ENCODE measurements around the gene TRABD2B.

TRABD2B gene

DNA sequence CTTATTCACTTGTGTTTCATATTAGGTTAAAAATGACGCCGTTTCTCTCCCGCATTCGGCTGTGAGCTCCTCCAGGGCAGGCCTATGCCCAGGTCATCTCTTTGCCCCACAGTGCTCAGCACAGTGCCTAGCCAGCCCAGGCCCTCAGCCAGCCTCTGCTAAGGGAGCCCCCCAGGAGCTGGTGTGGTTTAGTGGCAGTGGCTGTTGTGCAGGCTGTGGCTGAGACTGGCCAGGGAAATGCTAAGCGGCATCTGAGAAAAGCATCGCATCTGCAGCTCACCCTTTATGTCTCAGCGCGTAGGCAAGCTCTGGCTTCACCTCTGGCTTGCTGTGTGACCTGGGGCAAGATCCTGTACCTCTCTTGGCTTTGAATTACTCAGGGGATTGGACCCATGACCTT is 275.1 kb downstream of the TRABD2B start:
- Mint-ChIP-seq H3K9me3 (no peaks in the 10 kb centered on the region), H3K4me1 (peaks cover 9% of the 10 kb centered on the region), H3K4me3 (no peak overlapping the region), H3K36me3 (ENCODE audit: low read depth) (no peaks in the 10 kb centered on the region), H3K27me3 (ENCODE audit: low read depth) (peaks cover 86% of the 10 kb centered on the region), H3K27ac (no peak overlapping the region)
- no peak for TF ChIP-seq CTCF (IDR thresholded peaks at IDR 0.05; ENCODE audit: unreplicated experiment in 3 of 3)

DNA sequence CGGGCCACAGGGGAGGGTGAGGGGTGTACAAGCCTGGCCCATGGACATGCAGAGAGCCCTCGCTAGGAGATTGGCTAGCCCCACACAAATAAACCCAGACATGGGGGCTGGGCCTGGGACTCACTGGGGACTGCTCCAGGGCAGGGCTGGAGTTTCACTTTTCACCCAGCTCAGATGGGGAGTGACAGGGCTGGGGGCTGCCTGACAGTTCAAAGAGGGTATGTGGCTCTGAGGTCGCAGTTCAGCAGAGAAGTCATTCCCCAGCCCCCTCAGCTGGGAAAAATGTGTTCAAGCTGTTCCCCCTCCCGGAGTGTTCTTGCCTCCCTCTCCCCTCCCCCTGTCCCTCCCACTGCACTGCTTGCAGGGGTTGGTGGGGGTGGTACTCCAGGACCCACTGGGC is 277.1 kb downstream of the TRABD2B start:
- Mint-ChIP-seq H3K9me3 (no peaks in the 10 kb centered on the region), H3K4me3 (no peak overlapping the region), H3K27ac (no peak overlapping the region), H3K36me3 (ENCODE audit: low read depth) (no peaks in the 10 kb centered on the region), H3K27me3 (ENCODE audit: low read depth) (peaks cover 87% of the 10 kb centered on the region), H3K4me1 (peaks cover 4% of the 10 kb centered on the region)
- TF ChIP-seq CTCF (IDR thresholded peaks at IDR 0.05; ENCODE audit: unreplicated experiment in 3 of 3) = no peak

DNA sequence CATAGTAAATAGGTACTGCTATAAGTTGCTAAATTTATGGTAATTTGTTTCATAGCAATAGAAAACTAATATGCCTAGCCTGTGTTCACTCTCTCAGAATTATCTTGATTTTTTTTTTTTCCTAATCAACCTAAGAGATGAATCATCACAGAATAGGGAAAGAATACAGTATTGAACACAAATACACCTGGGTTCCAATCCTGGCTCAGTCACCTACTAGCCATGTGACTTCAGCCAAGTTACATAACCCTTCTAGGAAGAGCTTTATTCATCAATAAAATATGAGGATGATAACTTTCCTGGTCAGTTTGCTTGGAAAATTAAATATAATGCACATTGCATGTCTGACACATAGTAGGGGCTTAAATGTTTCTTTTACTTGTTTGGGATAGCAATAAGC is 279.8 kb downstream of the TRABD2B start:
- H3K27me3 Mint-ChIP-seq (ENCODE audit: low read depth) = peaks cover 90% of the 10 kb centered on the region
- H3K4me1 Mint-ChIP-seq = peaks cover 5% of the 10 kb centered on the region
- no peaks in the 10 kb centered on the region for H3K9me3 Mint-ChIP-seq
- TF ChIP-seq CTCF (IDR thresholded peaks at IDR 0.05; ENCODE audit: unreplicated experiment in 3 of 3) = no peak
- no peaks in the 10 kb centered on the region for H3K36me3 Mint-ChIP-seq (ENCODE audit: low read depth)
- no peak overlapping the region for H3K4me3 Mint-ChIP-seq
- no peak overlapping the region for H3K27ac Mint-ChIP-seq

DNA sequence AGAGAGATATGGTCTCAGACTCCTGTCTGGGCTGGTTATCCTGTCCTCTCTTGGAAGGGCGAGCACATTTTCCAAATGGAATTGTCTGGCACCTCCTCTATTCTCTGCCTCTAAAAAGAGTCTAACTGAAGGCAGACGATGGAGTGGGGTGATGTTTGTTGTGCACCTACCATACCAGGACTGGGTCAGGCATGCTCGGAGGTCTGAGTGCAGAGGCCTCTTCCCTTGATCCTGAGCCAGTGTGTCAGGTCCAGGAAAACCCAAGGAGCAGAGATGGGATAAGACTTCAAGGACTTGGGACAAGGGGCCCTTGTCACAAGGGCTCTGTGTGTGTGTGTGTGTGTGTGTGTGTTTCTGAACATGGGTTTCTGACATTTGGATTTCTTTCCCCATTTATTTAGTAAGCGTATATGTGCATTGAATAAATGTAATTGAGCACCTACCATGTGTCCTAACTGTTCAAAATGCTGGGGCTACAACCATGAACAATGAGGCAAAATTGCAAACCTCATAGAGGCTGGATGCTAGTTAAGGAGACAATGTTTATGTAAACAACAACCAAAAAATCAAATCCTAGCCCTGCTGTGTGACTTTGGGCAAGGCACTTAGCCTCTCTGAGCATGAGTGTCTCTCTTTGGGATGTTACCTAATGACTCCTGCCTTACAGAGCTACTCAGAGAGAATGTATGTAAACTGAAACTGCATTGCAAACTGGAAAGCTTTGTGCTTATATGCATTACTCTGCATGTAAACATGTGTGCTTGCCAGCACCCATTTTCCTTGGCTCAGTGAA is 283.0 kb downstream of the TRABD2B start:
- no peak overlapping the region for H3K27ac Mint-ChIP-seq
- no peak overlapping the region for H3K4me3 Mint-ChIP-seq
- peaks cover 5% of the 10 kb centered on the region for H3K4me1 Mint-ChIP-seq
- peaks cover 93% of the 10 kb centered on the region for H3K27me3 Mint-ChIP-seq (ENCODE audit: low read depth)
- H3K36me3 Mint-ChIP-seq (ENCODE audit: low read depth) = no peaks in the 10 kb centered on the region
- no peak for TF ChIP-seq CTCF (IDR thresholded peaks at IDR 0.05; ENCODE audit: unreplicated experiment in 3 of 3)
- no peaks in the 10 kb centered on the region for H3K9me3 Mint-ChIP-seq

- Mint-ChIP-seq H3K4me3 (no peak overlapping the region), H3K27ac (no peak overlapping the region), H3K27me3 (ENCODE audit: low read depth) (peaks cover 92% of the 10 kb centered on the region), H3K4me1 (peaks cover 5% of the 10 kb centered on the region), H3K36me3 (ENCODE audit: low read depth) (no peaks in the 10 kb centered on the region), H3K9me3 (no peaks in the 10 kb centered on the region)
- TF ChIP-seq CTCF (IDR thresholded peaks at IDR 0.05; ENCODE audit: unreplicated experiment in 3 of 3) = no peak
These were observed 283.7 kb downstream of the TRABD2B start for GRCh38 chr1:47713333-47713953.

Measured in nephron (organoid).